Panc1 (cell line): ENCODE measurements around the gene UNC93A.

ENCODE experiments used
- CTCF ChIP-seq: fragments of 450-650 bp; IDR thresholded peaks from 2 replicates; pipeline ENCODE4 v1.5.1; 2017; ENCODE audit warnings: mild to moderate bottlenecking
- POLR2AphosphoS5 ChIP-seq: IDR thresholded peaks from 2 replicates; pipeline ENCODE4 v1.6.1; 2012; ENCODE audit warnings: mild to moderate bottlenecking, low read depth, low read length, moderate library complexity
- REST ChIP-seq, 2 experiments: IDR thresholded peaks; 2 replicates each; pipeline ENCODE4 v1.6.1; 2011 to 2012; ENCODE audit warnings: low read depth in 2 of 2, control low read depth in 1 of 2, low read length in 1 of 2, mild to moderate bottlenecking in 1 of 2, moderate library complexity in 1 of 2; ENCODE audit not compliant: insufficient read depth in 1 of 2
- SIN3A ChIP-seq: IDR thresholded peaks from 2 replicates; pipeline ENCODE4 v1.6.1; 2012; ENCODE audit warnings: low read depth, mild to moderate bottlenecking, low read length, moderate library complexity, borderline replicate concordance; ENCODE audit not compliant: insufficient read depth
- TCF7L2 ChIP-seq: IDR thresholded peaks from 2 replicates; pipeline ENCODE4 v1.6.1; 2011; ENCODE audit warnings: mild to moderate bottlenecking, low read depth, low read length, inconsistent platforms

- TF ChIP-seq CTCF, result no peak
- TF ChIP-seq POLR2AphosphoS5, result no peak
- no peak for TF ChIP-seq TCF7L2
- no peak for TF ChIP-seq REST (IDR thresholded peaks at IDR 0.05; ENCODE audit: insufficient read depth in 1 of 2, low read depth in 2 of 2, low read length in 1 of 2)
- no peak for TF ChIP-seq SIN3A
Measured at GRCh38 chr6:167272696-167273379, 18.3 kb upstream of the UNC93A start.
